ENCODE measurements around the gene DMWD.

GRCh38 chr19:45825917-45826893 is 33.6 kb upstream of the DMWD start:
- no peak for TF ChIP-seq POLR2AphosphoS5 (IDR thresholded peaks at IDR 0.05; ENCODE audit: insufficient read depth in 1 of 2, low read depth in 1 of 2)
- TF ChIP-seq CTCF (IDR thresholded peaks at IDR 0.05) = no peak

Data from vagina (tissue), 2 donors.